Choroid plexus epithelial cell (primary cell): Measurements from ENCODE around the gene MMADHC.

ENCODE experiments used
- DNase-seq: peaks from one replicate; pipeline ENCODE4 v3.0.0-alpha.2; 2010; ENCODE audit warnings: low read depth
- H3K4me3 ChIP-seq: 2 replicates; pipeline ENCODE4 v1.5.1; 2011; ENCODE audit warnings: low read depth, mild to moderate bottlenecking, control low read depth, low read length, moderate library complexity
- CTCF ChIP-seq: conservative IDR thresholded peaks from 2 replicates; pipeline ENCODE4 v1.5.1; 2011; ENCODE audit warnings: low read depth, mild to moderate bottlenecking, control low read depth, inconsistent platforms, low read length, moderate library complexity

Gene MMADHC

GRCh38 chr2:149527998-149528755 lies 59.4 kb downstream of the MMADHC start:
- DNase-seq = no peak
- TF ChIP-seq CTCF = no peak
- no peak overlapping the region for H3K4me3 ChIP-seq

GRCh38 chr2:149526689-149527088 lies 60.9 kb downstream of the MMADHC start:
- TF ChIP-seq CTCF = no peak
- no peak overlapping the region for H3K4me3 ChIP-seq
- DNase-seq = no peak

- H3K4me3 ChIP-seq = no peak overlapping the region
- DNase-seq = no peak
- no peak for TF ChIP-seq CTCF
Measured at GRCh38 chr2:149525323-149525722, 62.3 kb downstream of the MMADHC start.
